Osteoblast (primary cell): ENCODE data around the gene RUFY4. TPM values are rescaled to one million over a fixed set of nuclear protein-coding genes. Genes with fewer than 3 reads are reported as not detected.

Experiments
- DNase-seq: peaks from one replicate; pipeline ENCODE4 v3.0.0; 2011; ENCODE audit warnings: low spot score, mixed read lengths; ENCODE audit not compliant: insufficient read length; ENCODE audit errors: missing footprints
- H2AFZ ChIP-seq: 2 replicates; pipeline ENCODE4 v1.6.0; 2011; ENCODE audit warnings: mild to moderate bottlenecking, low read length
- H3K27ac ChIP-seq: 2 replicates; pipeline ENCODE4 v1.5.1; 2011; ENCODE audit warnings: mild to moderate bottlenecking, low read depth, low read length, moderate library complexity
- H3K27me3 ChIP-seq: 2 replicates; pipeline ENCODE4 v1.6.0; 2012; ENCODE audit warnings: mild to moderate bottlenecking, control low read depth, inconsistent platforms, low read length, moderate library complexity; ENCODE audit not compliant: insufficient read depth
- H3K36me3 ChIP-seq: 2 replicates; pipeline ENCODE4 v1.5.1; 2011; ENCODE audit warnings: mild to moderate bottlenecking, low read length, control low read depth, moderate library complexity; ENCODE audit not compliant: insufficient read depth
- H3K4me1 ChIP-seq: 2 replicates; pipeline ENCODE4 v1.5.1; 2011; ENCODE audit warnings: mild to moderate bottlenecking, low read length, control low read depth, moderate library complexity; ENCODE audit not compliant: insufficient read depth
- H3K4me2 ChIP-seq: 2 replicates; pipeline ENCODE4 v1.6.0; 2011; ENCODE audit warnings: mild to moderate bottlenecking, low read length; ENCODE audit not compliant: insufficient read depth
- H3K4me3 ChIP-seq: fragments of 200-600 bp; sonication (generic); 3 replicates; pipeline ENCODE4 v1.5.1; 2012; ENCODE audit warnings: mild to moderate bottlenecking, low read length, inconsistent platforms; ENCODE audit not compliant: insufficient read depth
- H3K79me2 ChIP-seq: 2 replicates; pipeline ENCODE4 v1.6.0; 2012; ENCODE audit warnings: mild to moderate bottlenecking, low read length, control low read depth, inconsistent platforms; ENCODE audit not compliant: insufficient read depth
- H3K9me3 ChIP-seq: 2 replicates; pipeline ENCODE4 v1.5.1; 2011; ENCODE audit warnings: low read depth, low read length, control low read depth
- H4K20me1 ChIP-seq: 2 replicates; pipeline ENCODE4 v1.6.0; 2012; ENCODE audit warnings: mild to moderate bottlenecking, low read length, control low read depth; ENCODE audit not compliant: insufficient read depth
- total RNA-seq: library from RNA; depleted of rRNA; stranded (reverse); fragments of >200 nt; gene quantifications from 2 replicates; pipeline ENCODE4 v1.2.3, GENCODE V29; 2012
- TF ChIP-seq, protein P1 (sequence below): IDR thresholded peaks from 2 replicates; pipeline ENCODE4 v1.5.1; 2011; ENCODE audit warnings: mild to moderate bottlenecking, low read depth, low read length, moderate library complexity; ENCODE audit errors: extremely low read depth

The RUFY4 gene
- total RNA-seq, 1 donor, result not detected

DNA sequence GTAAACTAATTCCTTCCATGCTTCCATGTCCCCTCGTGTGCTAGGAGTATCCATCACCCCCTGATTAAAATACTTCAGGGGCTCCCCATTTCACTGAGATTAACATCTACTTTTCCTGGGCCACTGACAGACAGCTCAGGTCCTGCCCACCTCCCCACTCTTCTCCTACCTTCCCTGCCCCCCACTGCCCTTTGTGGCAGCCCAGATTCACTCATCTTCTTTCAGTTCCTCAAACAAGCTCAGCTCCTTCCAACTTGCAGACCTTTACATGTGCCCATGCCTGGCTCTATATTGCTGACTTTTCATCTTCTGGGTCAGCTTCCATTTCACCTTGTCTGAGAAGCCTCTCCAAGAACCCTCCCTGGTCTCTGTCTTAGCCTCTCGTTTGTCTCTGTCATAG is 12.0 kb downstream of the RUFY4 start:
- Histone ChIP-seq H3K36me3 (no peaks in the 10 kb centered on the region), H4K20me1 (no peaks in the 10 kb centered on the region), H2AFZ (no peak overlapping the region), H3K27ac (no peak overlapping the region), H3K9me3 (no peaks in the 10 kb centered on the region), H3K4me1 (peaks cover 9% of the 10 kb centered on the region), H3K4me2 (no peak overlapping the region), H3K27me3 (peaks cover 24% of the 10 kb centered on the region), H3K4me3 (no peak overlapping the region), H3K79me2 (no peaks in the 10 kb centered on the region)
- no peak for DNase-seq
- TF ChIP-seq, protein P1, sequence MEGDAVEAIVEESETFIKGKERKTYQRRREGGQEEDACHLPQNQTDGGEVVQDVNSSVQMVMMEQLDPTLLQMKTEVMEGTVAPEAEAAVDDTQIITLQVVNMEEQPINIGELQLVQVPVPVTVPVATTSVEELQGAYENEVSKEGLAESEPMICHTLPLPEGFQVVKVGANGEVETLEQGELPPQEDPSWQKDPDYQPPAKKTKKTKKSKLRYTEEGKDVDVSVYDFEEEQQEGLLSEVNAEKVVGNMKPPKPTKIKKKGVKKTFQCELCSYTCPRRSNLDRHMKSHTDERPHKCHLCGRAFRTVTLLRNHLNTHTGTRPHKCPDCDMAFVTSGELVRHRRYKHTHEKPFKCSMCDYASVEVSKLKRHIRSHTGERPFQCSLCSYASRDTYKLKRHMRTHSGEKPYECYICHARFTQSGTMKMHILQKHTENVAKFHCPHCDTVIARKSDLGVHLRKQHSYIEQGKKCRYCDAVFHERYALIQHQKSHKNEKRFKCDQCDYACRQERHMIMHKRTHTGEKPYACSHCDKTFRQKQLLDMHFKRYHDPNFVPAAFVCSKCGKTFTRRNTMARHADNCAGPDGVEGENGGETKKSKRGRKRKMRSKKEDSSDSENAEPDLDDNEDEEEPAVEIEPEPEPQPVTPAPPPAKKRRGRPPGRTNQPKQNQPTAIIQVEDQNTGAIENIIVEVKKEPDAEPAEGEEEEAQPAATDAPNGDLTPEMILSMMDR, result no peak

DNA sequence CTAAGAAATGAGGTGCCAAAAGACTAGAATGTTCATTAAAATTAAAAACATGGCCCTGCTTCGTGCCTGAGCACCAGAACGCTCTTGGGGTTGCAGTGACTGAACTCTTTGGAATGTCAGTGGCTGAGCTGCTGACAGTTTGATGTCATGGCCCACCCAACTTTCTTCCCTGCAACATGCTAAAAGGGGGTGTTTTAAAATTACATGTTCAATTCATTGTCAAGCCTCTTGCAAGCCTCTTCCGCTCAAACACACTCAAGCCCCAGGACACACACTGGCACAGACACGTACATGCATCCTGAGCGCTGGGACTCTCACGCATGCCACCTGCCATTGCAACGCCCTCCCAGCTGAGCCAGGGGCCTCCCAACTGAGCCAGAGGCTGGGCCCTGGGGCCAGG is 12.6 kb downstream of the RUFY4 start:
- peak overlapping the region; percentile 14 for H3K4me2 ChIP-seq
- H3K36me3 ChIP-seq, result no peaks in the 10 kb centered on the region
- peaks cover 5% of the 10 kb centered on the region for H3K9me3 ChIP-seq
- H3K27me3 ChIP-seq, result peaks cover 24% of the 10 kb centered on the region
- H4K20me1 ChIP-seq, result no peaks in the 10 kb centered on the region
- H2AFZ ChIP-seq, result no peak overlapping the region
- peak; percentile 91 for DNase-seq
- no peak overlapping the region for H3K4me3 ChIP-seq
- no peak overlapping the region for H3K27ac ChIP-seq
- peaks cover 9% of the 10 kb centered on the region for H3K4me1 ChIP-seq
- TF ChIP-seq, protein P1, result no peak
- H3K79me2 ChIP-seq, result no peaks in the 10 kb centered on the region

DNA sequence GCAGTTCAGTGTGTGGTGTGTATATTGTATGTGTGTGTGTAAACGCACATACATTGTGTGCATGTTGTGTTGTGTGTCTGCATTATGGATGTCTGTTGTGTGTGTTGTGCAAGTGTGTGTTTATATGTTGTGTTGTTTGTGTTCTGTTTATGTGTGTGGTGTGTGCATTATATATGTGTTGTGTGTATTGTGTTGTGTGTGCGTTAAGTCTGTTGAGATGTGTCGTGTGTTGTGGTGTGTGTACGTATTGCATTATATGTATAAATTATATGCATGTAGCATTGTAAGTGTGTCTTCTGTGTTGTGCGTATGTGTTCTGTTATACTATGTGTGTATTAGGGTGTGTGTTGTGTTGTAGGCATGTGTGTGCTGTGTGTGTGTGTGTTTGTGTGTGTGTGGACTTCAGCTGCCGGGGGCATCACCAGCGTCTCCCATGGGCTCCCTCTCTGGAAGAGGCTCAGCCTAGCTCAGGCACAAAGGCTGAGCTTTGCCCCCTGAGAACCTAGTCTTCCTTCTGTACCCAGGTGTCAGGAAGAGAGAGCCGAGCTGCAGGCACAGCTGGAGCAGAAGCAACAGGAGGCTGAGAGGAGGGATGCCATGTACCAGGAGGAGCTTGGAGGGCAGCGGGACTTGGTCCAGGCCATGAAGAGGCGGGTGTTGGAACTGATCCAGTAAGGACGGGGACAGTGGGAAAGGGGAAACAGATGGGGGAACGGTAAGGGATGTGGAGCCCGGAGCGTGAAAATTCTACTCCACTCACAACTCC is 13.7 kb downstream of the RUFY4 start:
- Histone ChIP-seq H2AFZ (no peak overlapping the region), H3K79me2 (no peaks in the 10 kb centered on the region), H3K36me3 (no peaks in the 10 kb centered on the region), H3K4me2 (no peak overlapping the region), H3K27ac (no peak overlapping the region), H4K20me1 (no peaks in the 10 kb centered on the region), H3K4me1 (peaks cover 9% of the 10 kb centered on the region), H3K9me3 (peaks cover 6% of the 10 kb centered on the region), H3K27me3 (peaks cover 24% of the 10 kb centered on the region), H3K4me3 (no peak overlapping the region)
- TF ChIP-seq, protein P1, result no peak
- DNase-seq, result no peak

- DNase-seq, result no peak
- no peaks in the 10 kb centered on the region for H3K36me3 ChIP-seq
Observed at GRCh38 chr2:218083352-218083676, 14.3 kb downstream of the RUFY4 start.

More at GRCh38 chr2:218083352-218083676, 14.3 kb downstream of the RUFY4 start:
- peaks cover 24% of the 10 kb centered on the region for H3K27me3 ChIP-seq
- peaks cover 9% of the 10 kb centered on the region for H3K4me1 ChIP-seq
- H3K9me3 ChIP-seq, result peaks cover 6% of the 10 kb centered on the region
- H3K4me2 ChIP-seq, result no peak overlapping the region
- H3K27ac ChIP-seq, result no peak overlapping the region
- no peaks in the 10 kb centered on the region for H4K20me1 ChIP-seq
- no peaks in the 10 kb centered on the region for H3K79me2 ChIP-seq
- H2AFZ ChIP-seq, result no peak overlapping the region
- TF ChIP-seq, protein P1, result no peak
- no peak overlapping the region for H3K4me3 ChIP-seq
